Osteoblast (primary cell): ENCODE measurements around the gene TIMM8A. TPM values are rescaled to one million over a fixed set of nuclear protein-coding genes. Genes with fewer than 3 reads are reported as not detected.
"Not testable (repeated sequence)": the region's sequence is repeated elsewhere in the genome, so short reads cannot be mapped to it uniquely, and the experiment has no call there.

Source experiments
- DNase-seq: peaks from one replicate; pipeline ENCODE4 v3.0.0; 2011; ENCODE audit warnings: low spot score, mixed read lengths; ENCODE audit not compliant: insufficient read length; ENCODE audit errors: missing footprints
- H2AFZ ChIP-seq: 2 replicates; pipeline ENCODE4 v1.6.0; 2011; ENCODE audit warnings: mild to moderate bottlenecking, low read length
- H3K27ac ChIP-seq: 2 replicates; pipeline ENCODE4 v1.5.1; 2011; ENCODE audit warnings: mild to moderate bottlenecking, low read depth, low read length, moderate library complexity
- H3K27me3 ChIP-seq: 2 replicates; pipeline ENCODE4 v1.6.0; 2012; ENCODE audit warnings: mild to moderate bottlenecking, control low read depth, inconsistent platforms, low read length, moderate library complexity; ENCODE audit not compliant: insufficient read depth
- H3K36me3 ChIP-seq: 2 replicates; pipeline ENCODE4 v1.5.1; 2011; ENCODE audit warnings: mild to moderate bottlenecking, low read length, control low read depth, moderate library complexity; ENCODE audit not compliant: insufficient read depth
- H3K4me1 ChIP-seq: 2 replicates; pipeline ENCODE4 v1.5.1; 2011; ENCODE audit warnings: mild to moderate bottlenecking, low read length, control low read depth, moderate library complexity; ENCODE audit not compliant: insufficient read depth
- H3K4me2 ChIP-seq: 2 replicates; pipeline ENCODE4 v1.6.0; 2011; ENCODE audit warnings: mild to moderate bottlenecking, low read length; ENCODE audit not compliant: insufficient read depth
- H3K4me3 ChIP-seq: fragments of 200-600 bp; sonication (generic); 3 replicates; pipeline ENCODE4 v1.5.1; 2012; ENCODE audit warnings: mild to moderate bottlenecking, low read length, inconsistent platforms; ENCODE audit not compliant: insufficient read depth
- H3K79me2 ChIP-seq: 2 replicates; pipeline ENCODE4 v1.6.0; 2012; ENCODE audit warnings: mild to moderate bottlenecking, low read length, control low read depth, inconsistent platforms; ENCODE audit not compliant: insufficient read depth
- H3K9me3 ChIP-seq: 2 replicates; pipeline ENCODE4 v1.5.1; 2011; ENCODE audit warnings: low read depth, low read length, control low read depth
- H4K20me1 ChIP-seq: 2 replicates; pipeline ENCODE4 v1.6.0; 2012; ENCODE audit warnings: mild to moderate bottlenecking, low read length, control low read depth; ENCODE audit not compliant: insufficient read depth
- small RNA-seq: library from RNA; depleted of rRNA; stranded (forward); fragments of <200 nt; gene quantifications from one replicate; pipeline ENCODE3, GENCODE V24; 2012
- total RNA-seq: library from RNA; depleted of rRNA; stranded (reverse); fragments of >200 nt; gene quantifications from 2 replicates; pipeline ENCODE4 v1.2.3, GENCODE V29; 2012
- TF ChIP-seq, protein P1 (sequence below): IDR thresholded peaks from 2 replicates; pipeline ENCODE4 v1.5.1; 2011; ENCODE audit warnings: mild to moderate bottlenecking, low read depth, low read length, moderate library complexity; ENCODE audit errors: extremely low read depth

The TIMM8A gene
- total RNA-seq, 1 donor: 2.9 TPM

DNA sequence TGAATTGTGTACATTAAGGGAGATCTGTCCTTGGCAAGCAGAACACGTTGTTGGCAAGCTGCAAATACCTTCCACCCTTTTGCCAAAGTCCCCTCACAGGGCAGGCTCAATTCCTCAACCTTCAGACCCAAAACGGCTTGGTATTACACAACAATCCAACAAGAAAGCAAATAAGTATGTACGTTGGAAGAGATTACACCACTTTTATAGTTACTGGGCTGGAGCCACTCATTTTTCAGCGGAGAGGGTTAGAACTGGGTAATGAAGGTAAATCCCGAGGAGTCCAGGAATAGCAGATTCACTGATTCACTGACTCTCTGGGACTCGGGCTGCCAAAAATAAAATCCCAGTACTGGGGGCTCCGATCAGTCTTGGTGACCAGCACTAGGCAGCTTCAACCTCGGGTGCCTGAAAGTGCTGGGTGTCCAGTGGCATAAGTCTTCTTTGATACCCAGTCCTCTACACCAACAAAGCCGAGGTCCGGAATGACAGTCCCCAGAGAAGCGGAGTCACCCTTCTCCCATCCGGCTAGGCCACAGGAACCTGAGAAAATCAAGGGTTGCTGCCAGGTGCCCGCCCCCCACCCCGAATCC is 587 bp downstream of the TIMM8A start:
- Histone ChIP-seq H4K20me1 (no peaks in the 10 kb centered on the region), H3K27ac (peak overlapping the region; percentile 85), H3K79me2 (peaks cover 21% of the 10 kb centered on the region), H3K27me3 (no peaks in the 10 kb centered on the region), H3K4me1 (peaks cover 5% of the 10 kb centered on the region), H3K4me3 (peak overlapping the region; percentile 89), H2AFZ (peak overlapping the region; percentile 91), H3K36me3 (no peaks in the 10 kb centered on the region), H3K4me2 (peak overlapping the region; percentile 83), H3K9me3 (no peaks in the 10 kb centered on the region)
- TF ChIP-seq, protein P1, sequence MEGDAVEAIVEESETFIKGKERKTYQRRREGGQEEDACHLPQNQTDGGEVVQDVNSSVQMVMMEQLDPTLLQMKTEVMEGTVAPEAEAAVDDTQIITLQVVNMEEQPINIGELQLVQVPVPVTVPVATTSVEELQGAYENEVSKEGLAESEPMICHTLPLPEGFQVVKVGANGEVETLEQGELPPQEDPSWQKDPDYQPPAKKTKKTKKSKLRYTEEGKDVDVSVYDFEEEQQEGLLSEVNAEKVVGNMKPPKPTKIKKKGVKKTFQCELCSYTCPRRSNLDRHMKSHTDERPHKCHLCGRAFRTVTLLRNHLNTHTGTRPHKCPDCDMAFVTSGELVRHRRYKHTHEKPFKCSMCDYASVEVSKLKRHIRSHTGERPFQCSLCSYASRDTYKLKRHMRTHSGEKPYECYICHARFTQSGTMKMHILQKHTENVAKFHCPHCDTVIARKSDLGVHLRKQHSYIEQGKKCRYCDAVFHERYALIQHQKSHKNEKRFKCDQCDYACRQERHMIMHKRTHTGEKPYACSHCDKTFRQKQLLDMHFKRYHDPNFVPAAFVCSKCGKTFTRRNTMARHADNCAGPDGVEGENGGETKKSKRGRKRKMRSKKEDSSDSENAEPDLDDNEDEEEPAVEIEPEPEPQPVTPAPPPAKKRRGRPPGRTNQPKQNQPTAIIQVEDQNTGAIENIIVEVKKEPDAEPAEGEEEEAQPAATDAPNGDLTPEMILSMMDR: no peak
- DNase-seq: no peak

DNA sequence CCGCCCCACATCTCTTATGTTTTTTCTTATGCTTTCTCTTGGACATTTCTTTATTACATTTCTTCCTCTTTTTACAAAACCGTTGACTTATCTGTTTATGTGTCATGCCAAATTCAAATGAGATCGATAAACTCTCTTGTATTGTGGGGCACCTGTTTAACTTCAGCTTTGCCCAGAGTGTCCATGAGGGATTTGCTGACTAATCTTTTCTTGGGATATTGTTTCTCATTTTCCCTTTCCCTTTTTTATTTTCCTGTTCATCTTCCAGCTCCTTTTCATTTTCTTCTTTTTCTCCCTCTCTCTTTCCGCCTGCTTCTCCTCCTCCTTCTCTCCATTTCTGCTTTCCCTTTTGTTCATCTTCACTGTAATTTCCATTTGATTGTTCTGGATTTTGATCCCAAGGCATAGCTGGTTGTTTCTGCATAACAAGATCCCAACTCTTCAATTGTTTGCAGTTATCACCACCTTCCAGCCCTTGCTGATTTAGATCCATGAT is 10.7 kb downstream of the TIMM8A start:
- no peaks in the 10 kb centered on the region for H4K20me1 ChIP-seq
- TF ChIP-seq, protein P1: no peak
- H3K4me1 ChIP-seq: no peaks in the 10 kb centered on the region
- H3K27me3 ChIP-seq: no peaks in the 10 kb centered on the region
- no peaks in the 10 kb centered on the region for H3K79me2 ChIP-seq
- H3K4me3 ChIP-seq: no peak overlapping the region
- no peak for DNase-seq
- no peaks in the 10 kb centered on the region for H3K9me3 ChIP-seq
- no peaks in the 10 kb centered on the region for H3K36me3 ChIP-seq
- H3K4me2 ChIP-seq: no peak overlapping the region
- no peak overlapping the region for H3K27ac ChIP-seq
- H2AFZ ChIP-seq: no peak overlapping the region

DNA sequence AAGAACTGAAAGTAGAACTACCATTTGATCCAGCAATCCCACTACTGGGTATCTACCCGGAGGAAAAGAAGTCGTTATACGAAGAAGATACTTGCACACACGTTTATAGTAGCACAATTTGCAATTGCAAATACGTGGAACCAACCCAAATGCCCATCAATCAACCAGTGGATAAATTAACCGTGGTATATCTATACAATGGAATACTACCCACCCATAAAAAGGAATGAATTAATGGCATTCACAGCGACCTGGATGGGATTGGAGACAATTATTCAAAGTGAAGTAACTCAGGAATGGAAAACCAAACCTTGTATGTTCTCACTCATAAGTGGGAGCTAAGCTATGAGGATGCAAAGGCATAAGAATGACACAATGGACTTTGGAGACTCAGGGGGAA is 14.2 kb downstream of the TIMM8A start:
- not testable (repeated sequence) for H3K4me1 ChIP-seq, H3K27ac ChIP-seq, H3K4me3 ChIP-seq, H2AFZ ChIP-seq, H3K36me3 ChIP-seq, H3K79me2 ChIP-seq, H3K9me3 ChIP-seq, H3K4me2 ChIP-seq, H4K20me1 ChIP-seq, H3K27me3 ChIP-seq, DNase-seq

- not testable (repeated sequence) for H2AFZ ChIP-seq, H3K4me3 ChIP-seq, H3K79me2 ChIP-seq, H3K27me3 ChIP-seq, H4K20me1 ChIP-seq, H3K4me1 ChIP-seq, H3K36me3 ChIP-seq, H3K9me3 ChIP-seq, H3K27ac ChIP-seq, DNase-seq, H3K4me2 ChIP-seq
These were observed 21.9 kb downstream of the TIMM8A start for GRCh38 chrX:101326600-101326999.

- no peaks in the 10 kb centered on the region for H4K20me1 ChIP-seq
- H3K27me3 ChIP-seq: no peaks in the 10 kb centered on the region
- no peak overlapping the region for H3K4me3 ChIP-seq
- H2AFZ ChIP-seq: no peak overlapping the region
- no peaks in the 10 kb centered on the region for H3K79me2 ChIP-seq
- no peaks in the 10 kb centered on the region for H3K4me1 ChIP-seq
- H3K9me3 ChIP-seq: no peaks in the 10 kb centered on the region
- TF ChIP-seq, protein P1: no peak
- no peak for DNase-seq
- no peak overlapping the region for H3K4me2 ChIP-seq
- H3K36me3 ChIP-seq: no peaks in the 10 kb centered on the region
- H3K27ac ChIP-seq: no peak overlapping the region
These were observed 44.8 kb downstream of the TIMM8A start for GRCh38 chrX:101303790-101304189.

Small RNA genes lying within 50 kb of the gene (small RNA-seq; reads per million reads assigned to genes)
- not detected for gene RNU6-934P

Other genes starting within 250 kb of the TIMM8A start
- gene DRP2, start 129.0 kb downstream of the TIMM8A start, total RNA-seq: 0.59 and 0.72 TPM in 2 replicates
- gene TAF7L, start 57.4 kb downstream of the TIMM8A start, total RNA-seq: 0.29 and 0.36 TPM in 2 replicates
- not detected in 2 replicates for gene BTK, start 37.4 kb upstream of the TIMM8A start, total RNA-seq
- gene RPL36A, start 42.3 kb upstream of the TIMM8A start, total RNA-seq: 87.2 and 105 TPM in 2 replicates
- 22.8 and 26.5 TPM in 2 replicates for gene GLA, start 59.2 kb upstream of the TIMM8A start, total RNA-seq
- 66.0 and 70.2 TPM in 2 replicates for gene HNRNPH2, start 59.5 kb upstream of the TIMM8A start, total RNA-seq
- gene ARMCX4, start 136.7 kb upstream of the TIMM8A start, total RNA-seq: 5.0 and 5.1 TPM in 2 replicates
- 67.7 and 70.1 TPM in 2 replicates for gene ARMCX1, start 201.8 kb upstream of the TIMM8A start, total RNA-seq